GM23338 (cell line): ENCODE results near the gene BICRA. TPM values are rescaled to one million over a fixed set of nuclear protein-coding genes. Genes with fewer than 3 reads are reported as not detected.

Experiments used
- ATAC-seq: fragments of 200-7000 bp; cut with Tn5 transposase; 3 replicates; pipeline ENCODE4 v1.9.1; 2020
- DNase-seq: peaks from one replicate; pipeline ENCODE4 v3.0.0-alpha.2; 2015; ENCODE audit warnings: low spot score
- H2AFZ ChIP-seq: fragments of 200-600 bp; sonication (generic); 2 replicates; pipeline ENCODE4 v1.8.0; 2016; ENCODE audit warnings: antibody characterized with exemption, mild to moderate bottlenecking, moderate library complexity
- H3F3A ChIP-seq: fragments of 200-600 bp; sonication (generic); replicated peaks from 2 replicates; pipeline ENCODE4 v1.8.0; 2017; ENCODE audit warnings: antibody characterized with exemption, mixed run types, low read depth
- H3K27ac ChIP-seq: fragments of 200-600 bp; sonication (generic); 2 replicates; pipeline ENCODE4 v1.6.1; 2016; ENCODE audit warnings: low read depth
- H3K27me3 ChIP-seq: fragments of 200-600 bp; sonication (generic); 2 replicates; pipeline ENCODE4 v1.8.0; 2016; ENCODE audit warnings: mild to moderate bottlenecking, mixed run types, moderate library complexity; ENCODE audit not compliant: insufficient read depth
- H3K36me3 ChIP-seq: fragments of 200-600 bp; sonication (generic); 2 replicates; pipeline ENCODE4 v1.8.0; 2016; ENCODE audit warnings: mild to moderate bottlenecking; ENCODE audit not compliant: insufficient read depth
- H3K4me1 ChIP-seq: fragments of 200-600 bp; sonication (generic); 2 replicates; pipeline ENCODE4 v1.8.0; 2016; ENCODE audit warnings: mild to moderate bottlenecking, moderate library complexity; ENCODE audit not compliant: insufficient read depth
- H3K4me2 ChIP-seq: fragments of 200-600 bp; sonication (generic); 2 replicates; pipeline ENCODE4 v1.7.1; 2017; ENCODE audit warnings: mixed run types
- H3K4me3 ChIP-seq: fragments of 200-600 bp; sonication (generic); 2 replicates; pipeline ENCODE4 v1.6.1; 2016; ENCODE audit warnings: mixed run types
- H3K79me2 ChIP-seq: fragments of 200-600 bp; sonication (generic); replicated peaks from 2 replicates; pipeline ENCODE4 v1.8.0; 2017; ENCODE audit warnings: mild to moderate bottlenecking; ENCODE audit not compliant: insufficient read depth
- H3K9me2 ChIP-seq: fragments of 200-600 bp; sonication (generic); 2 replicates; pipeline ENCODE4 v1.8.0; 2017; ENCODE audit not compliant: insufficient read depth
- H4K20me1 ChIP-seq: fragments of 200-600 bp; sonication (generic); replicated peaks from 2 replicates; pipeline ENCODE4 v1.8.0; 2017; ENCODE audit warnings: mild to moderate bottlenecking; ENCODE audit not compliant: insufficient read depth
- H3K27ac Mint-ChIP-seq: 2 replicates; pipeline ENCODE4 v1.8.0; 2020; ENCODE audit warnings: inconsistent platforms, mild to moderate bottlenecking, moderate library complexity, mixed read lengths
- H3K27me3 Mint-ChIP-seq: 3 replicates; pipeline ENCODE4 v1.8.0; 2022; ENCODE audit warnings: low read depth, mild to moderate bottlenecking, moderate library complexity, mixed read lengths, inconsistent platforms; ENCODE audit not compliant: insufficient read depth, poor library complexity
- H3K36me3 Mint-ChIP-seq: 3 replicates; pipeline ENCODE4 v1.8.0; 2021; ENCODE audit warnings: low read depth, mild to moderate bottlenecking, inconsistent platforms, moderate library complexity, mixed read lengths
- H3K4me1 Mint-ChIP-seq: 3 replicates; pipeline ENCODE4 v1.8.0; 2020; ENCODE audit warnings: mild to moderate bottlenecking, inconsistent platforms, mixed read lengths
- H3K4me3 Mint-ChIP-seq: 3 replicates; pipeline ENCODE4 v1.8.0; 2021; ENCODE audit warnings: moderate library complexity, mild to moderate bottlenecking, inconsistent platforms, mixed read lengths
- H3K9me3 Mint-ChIP-seq: 3 replicates; pipeline ENCODE4 v1.8.0; 2020; ENCODE audit warnings: moderate library complexity, mild to moderate bottlenecking, inconsistent platforms, mixed read lengths
- CTCF ChIP-seq, 2 experiments: fragments of 200-600 bp in 1 of 2; sonication (generic) in 1 of 2; conservative IDR thresholded peaks; 2 replicates each; pipeline versions ENCODE4 v1.5.1 to v1.6.1; 2016 to 2017; ENCODE audit warnings: antibody characterized with exemption in 2 of 2, low read depth in 2 of 2, mild to moderate bottlenecking in 2 of 2, moderate library complexity in 1 of 2
- ETS1 ChIP-seq: IDR thresholded peaks from 2 replicates; pipeline ENCODE4 v1.6.1; 2016; ENCODE audit warnings: antibody characterized with exemption
- EZH2phosphoT487 ChIP-seq: fragments of 200-600 bp; sonication (generic); IDR thresholded peaks from one replicate; pipeline ENCODE4 v1.8.1; 2018; ENCODE audit warnings: antibody characterized with exemption; ENCODE audit not compliant: unreplicated experiment
- NANOG ChIP-seq: IDR thresholded peaks from 2 replicates; pipeline ENCODE4 v1.6.1; 2016; ENCODE audit warnings: antibody characterized with exemption, borderline replicate concordance
- ZNF114 ChIP-seq: fragments of 250-450 bp; sonication (Bioruptor Pico); IDR thresholded peaks from 2 replicates; pipeline ENCODE4 v1.5.0; 2020; ENCODE audit warnings: mild to moderate bottlenecking, moderate library complexity
- polyA plus RNA-seq: library from polyadenylated mRNA; unstranded; fragments of >200 nt; fragmentation: Nextera tagmentation; extraction: Ambion mirVana; gene quantifications from 2 replicates; pipeline ENCODE4 v1.2.1, GENCODE V29; 2016
- total RNA-seq: library from RNA; depleted of rRNA; stranded (reverse); fragments of >200 nt; shearing (Covaris generic); gene quantifications from 2 replicates; pipeline ENCODE4 v1.2.3, GENCODE V29; 2014

The BICRA gene
- total and polyA plus RNA-seq, 2 experiments from 2014 or later, result 7.0 to 37.7 TPM

- TF ChIP-seq ETS1 (no peak), NANOG (no peak), ZNF114 (CRISPR knock-in tag) (no peak), EZH2phosphoT487 (no peak), CTCF (conservative IDR thresholded peaks at IDR 0.05; ENCODE audit: low read depth in 2 of 2) (no peak)
- peaks cover 29% of the 10 kb centered on the region for H3K36me3 Mint-ChIP-seq
- DNase-seq (no peak), ATAC-seq (no peak)
- no peaks in the 10 kb centered on the region for H3K79me2 ChIP-seq
- no peak overlapping the region for H3K27ac ChIP-seq
- no peaks in the 10 kb centered on the region for H3K4me1 ChIP-seq
- H2AFZ ChIP-seq, result no peak overlapping the region
- no peak overlapping the region for H3K4me3 ChIP-seq
- H4K20me1 ChIP-seq, result peaks cover 4% of the 10 kb centered on the region
- peaks cover 14% of the 10 kb centered on the region; the same call in 1 of the 2 replicates for H3F3A ChIP-seq
- H3K36me3 ChIP-seq, result peaks cover 10% of the 10 kb centered on the region
- no peak overlapping the region for H3K27ac Mint-ChIP-seq
- no peaks in the 10 kb centered on the region for H3K9me3 Mint-ChIP-seq
- peaks cover 17% of the 10 kb centered on the region for H3K27me3 Mint-ChIP-seq
- H3K4me2 ChIP-seq, result no peak overlapping the region
- H3K9me2 ChIP-seq, result no peaks in the 10 kb centered on the region
- no peak overlapping the region for H3K4me3 Mint-ChIP-seq
- peaks cover 10% of the 10 kb centered on the region for H3K4me1 Mint-ChIP-seq
- no peaks in the 10 kb centered on the region for H3K27me3 ChIP-seq
Observed at GRCh38 chr19:47698631-47699359, 89.9 kb downstream of the BICRA start.

- Histone ChIP-seq H3K27me3 (no peaks in the 10 kb centered on the region), H3K4me3 (no peak overlapping the region), H3K79me2 (no peaks in the 10 kb centered on the region), H3F3A (peaks cover 15% of the 10 kb centered on the region; the same call in 1 of the 2 replicates), H3K4me1 (no peaks in the 10 kb centered on the region), H4K20me1 (peaks cover 4% of the 10 kb centered on the region), H3K4me2 (no peak overlapping the region), H3K36me3 (peaks cover 10% of the 10 kb centered on the region), H3K9me2 (no peaks in the 10 kb centered on the region), H3K27ac (peak overlapping the region; percentile 26; the same call in 1 of the 2 replicates), H2AFZ (no peak overlapping the region)
- DNase-seq (peak; percentile 83), ATAC-seq (peak; percentile 72)
- Mint-ChIP-seq H3K27ac (no peak overlapping the region), H3K36me3 (peaks cover 32% of the 10 kb centered on the region), H3K9me3 (no peaks in the 10 kb centered on the region), H3K27me3 (peaks cover 17% of the 10 kb centered on the region), H3K4me1 (peaks cover 10% of the 10 kb centered on the region), H3K4me3 (no peak overlapping the region)
- TF ChIP-seq CTCF (conservative IDR thresholded peaks at IDR 0.05; ENCODE audit: low read depth in 2 of 2) (peak; percentile 75 to 90), ETS1 (no peak)
Observed at GRCh38 chr19:47699360-47699917, 90.5 kb downstream of the BICRA start.
